CD4-positive, alpha-beta memory T cell (primary cell): Measurements from ENCODE around the gene SNRPE. TPM values are rescaled to one million over a fixed set of nuclear protein-coding genes. Genes with fewer than 3 reads are reported as not detected.

Experiments
- CTCF ChIA-PET: fragments of 350-600 bp; sonication (Branson Sonifier 250); formaldehyde crosslinking; loops from one replicate; lab custom pipeline; 2021; ENCODE audit warnings: inconsistent platforms; ENCODE audit not compliant: partially characterized antibody; lab: Charles Lee
- POLR2A ChIA-PET: fragments of 350-600 bp; sonication (Branson Sonifier 250); formaldehyde crosslinking; loops from one replicate; lab custom pipeline; 2021; ENCODE audit not compliant: partially characterized antibody; lab: Charles Lee
- DNase-seq, 5 donors: peaks; one replicate each; pipeline versions ENCODE4 v3.0.0 to v3.0.0-alpha.2; 2020 to 2022; ENCODE audit warnings: mixed read lengths in 1 of 5
- H3K27ac ChIP-seq: one replicate; pipeline ENCODE4 v1.7.0; 2013; ENCODE audit warnings: low read depth, low read length
- H3K27me3 ChIP-seq: 2 replicates; pipeline ENCODE4 v1.7.0; 2013; ENCODE audit warnings: mild to moderate bottlenecking, low read length, moderate library complexity; ENCODE audit not compliant: insufficient read depth
- H3K36me3 ChIP-seq: 2 replicates; pipeline ENCODE4 v1.7.0; 2013; ENCODE audit warnings: mild to moderate bottlenecking, low read length, moderate library complexity; ENCODE audit not compliant: insufficient read depth
- H3K4me1 ChIP-seq: 2 replicates; pipeline ENCODE4 v1.7.0; 2013; ENCODE audit warnings: mild to moderate bottlenecking, low read length, moderate library complexity; ENCODE audit not compliant: insufficient read depth
- H3K4me3 ChIP-seq, 2 donors: one replicate each; pipeline ENCODE4 v1.7.0; 2013; ENCODE audit warnings: low read length in 2 of 2, mild to moderate bottlenecking in 1 of 2
- H3K9me3 ChIP-seq, 2 donors: one replicate each; pipeline ENCODE4 v1.7.0; 2013; ENCODE audit warnings: low read length in 2 of 2, control low read depth in 1 of 2; ENCODE audit not compliant: control insufficient read depth in 1 of 2
- H3K27ac Mint-ChIP-seq, 7 donors: one replicate each; pipeline ENCODE4 v1.8.0; 2020 to 2021; ENCODE audit warnings: mixed read lengths in 7 of 7, mild to moderate bottlenecking in 6 of 7, inconsistent platforms in 3 of 7, moderate library complexity in 3 of 7
- H3K27me3 Mint-ChIP-seq, 2 donors: one replicate each; pipeline ENCODE4 v1.8.0; 2020 to 2021; ENCODE audit warnings: mixed read lengths in 2 of 2
- H3K36me3 Mint-ChIP-seq, 2 donors: one replicate each; pipeline ENCODE4 v1.8.0; 2020 to 2021; ENCODE audit warnings: mixed read lengths in 2 of 2, inconsistent platforms in 1 of 2, mild to moderate bottlenecking in 1 of 2
- H3K4me1 Mint-ChIP-seq, 4 donors: one replicate each; pipeline ENCODE4 v1.8.0; 2020 to 2021; ENCODE audit warnings: mixed read lengths in 4 of 4, mild to moderate bottlenecking in 1 of 4
- H3K4me3 Mint-ChIP-seq, 8 donors: one replicate each; pipeline ENCODE4 v1.8.0; 2020 to 2021; ENCODE audit warnings: mixed read lengths in 8 of 8, mild to moderate bottlenecking in 7 of 8, moderate library complexity in 6 of 8, inconsistent platforms in 3 of 8
- H3K9me3 Mint-ChIP-seq, 8 donors: one replicate each; pipeline ENCODE4 v1.8.0; 2020 to 2021; ENCODE audit warnings: mixed read lengths in 8 of 8, mild to moderate bottlenecking in 5 of 8, inconsistent platforms in 3 of 8, moderate library complexity in 1 of 8
- intact Hi-C: fragments of 100-400 bp; cut with micrococcal nuclease; formaldehyde crosslinking; loops from one replicate; pipeline ENCODE4 v1.15.1; 2023
- polyA plus RNA-seq, 2 donors: library from polyadenylated mRNA; unstranded; fragments of 300-500 nt; fragmentation: Illumina TruSeq; gene quantifications; one replicate each; pipeline ENCODE4 v1.2.3, GENCODE V29; 2021
- total RNA-seq, 2 experiments: library from RNA; stranded (reverse); gene quantifications; one replicate each; pipeline ENCODE4 v1.2.3, GENCODE V29; 2021

The SNRPE gene
- total and polyA plus RNA-seq, 4 experiments from 2014 or later: 63.3 to 225 (median 146) TPM

- Mint-ChIP-seq H3K27ac (no peak overlapping the region), H3K27me3 (peaks cover 4 to 5% of the 10 kb centered on the region in 2 donors), H3K4me1 (no peaks in the 10 kb centered on the region), H3K36me3 (no peaks in the 10 kb centered on the region), H3K4me3 (no peak overlapping the region), H3K9me3 (no peaks in the 10 kb centered on the region)
- no peaks in the 10 kb centered on the region for H3K27me3 ChIP-seq
- intact Hi-C loops: no loop called here
- POLR2A ChIA-PET: interaction anchor here (0.5 to 0.6 kb wide), 2 partner anchors 262 to 835 kb away, joined by 3 read pairs; no protein-coding TSS in a partner anchor
- no peak overlapping the region for H3K4me3 ChIP-seq
- H3K36me3 ChIP-seq: no peaks in the 10 kb centered on the region
- DNase-seq: no peak
- H3K27ac ChIP-seq: no peak overlapping the region
- no peaks in the 10 kb centered on the region for H3K4me1 ChIP-seq
- no peaks in the 10 kb centered on the region for H3K9me3 ChIP-seq
- CTCF ChIA-PET: no interaction called here
Measured at GRCh38 chr1:203911806-203912205, 50.4 kb downstream of the SNRPE start.

GRCh38 chr1:203913073-203913521 is 51.7 kb downstream of the SNRPE start:
- Mint-ChIP-seq H3K4me3 (no peak overlapping the region), H3K9me3 (no peaks in the 10 kb centered on the region), H3K27me3 (peaks cover 4 to 5% of the 10 kb centered on the region in 2 donors), H3K36me3 (no peaks in the 10 kb centered on the region), H3K27ac (no peak overlapping the region), H3K4me1 (no peaks in the 10 kb centered on the region)
- Histone ChIP-seq H3K4me3 (no peak overlapping the region), H3K36me3 (no peaks in the 10 kb centered on the region), H3K4me1 (no peaks in the 10 kb centered on the region), H3K27ac (no peak overlapping the region), H3K9me3 (no peaks in the 10 kb centered on the region), H3K27me3 (no peaks in the 10 kb centered on the region)
- CTCF ChIA-PET: no interaction called here
- DNase-seq: no peak
- POLR2A ChIA-PET: no interaction called here
- intact Hi-C loops: no loop called here

- Histone ChIP-seq H3K36me3 (no peaks in the 10 kb centered on the region), H3K9me3 (no peaks in the 10 kb centered on the region), H3K27ac (no peak overlapping the region), H3K4me3 (no peak overlapping the region), H3K4me1 (no peaks in the 10 kb centered on the region), H3K27me3 (no peaks in the 10 kb centered on the region)
- no peaks in the 10 kb centered on the region for H3K4me1 Mint-ChIP-seq
- DNase-seq: no peak
- H3K9me3 Mint-ChIP-seq: no peaks in the 10 kb centered on the region
- POLR2A ChIA-PET: no interaction called here
- H3K27ac Mint-ChIP-seq: no peak overlapping the region
- H3K27me3 Mint-ChIP-seq: peaks cover 4 to 5% of the 10 kb centered on the region in 2 donors
- H3K4me3 Mint-ChIP-seq: no peak overlapping the region
- intact Hi-C loops: no loop called here
- CTCF ChIA-PET: interaction anchor here (0.8 kb wide), 1 partner anchor 293 kb away, joined by 3 read pairs; no protein-coding TSS in a partner anchor
- H3K36me3 Mint-ChIP-seq: no peaks in the 10 kb centered on the region
Measured at GRCh38 chr1:203914292-203914691, 52.9 kb downstream of the SNRPE start.

GRCh38 chr1:203915811-203916210 is 54.4 kb downstream of the SNRPE start:
- ChIA-PET POLR2A (no interaction called here), CTCF (no interaction called here)
- Histone ChIP-seq H3K27me3 (no peaks in the 10 kb centered on the region), H3K4me3 (no peak overlapping the region), H3K27ac (no peak overlapping the region), H3K9me3 (no peaks in the 10 kb centered on the region), H3K36me3 (no peaks in the 10 kb centered on the region), H3K4me1 (no peaks in the 10 kb centered on the region)
- DNase-seq: no peak
- Mint-ChIP-seq H3K4me3 (no peak overlapping the region), H3K27me3 (peaks cover 4 to 5% of the 10 kb centered on the region in 2 donors), H3K27ac (no peak overlapping the region), H3K9me3 (no peaks in the 10 kb centered on the region), H3K36me3 (no peaks in the 10 kb centered on the region), H3K4me1 (no peaks in the 10 kb centered on the region)
- intact Hi-C loops: no loop called here

- Mint-ChIP-seq H3K4me3 (no peak overlapping the region), H3K27ac (no peak overlapping the region), H3K4me1 (no peaks in the 10 kb centered on the region), H3K27me3 (peaks cover 4% of the 10 kb centered on the region in 2 donors), H3K9me3 (no peaks in the 10 kb centered on the region), H3K36me3 (no peaks in the 10 kb centered on the region)
- Histone ChIP-seq H3K4me1 (no peaks in the 10 kb centered on the region), H3K27me3 (no peaks in the 10 kb centered on the region), H3K27ac (no peak overlapping the region), H3K36me3 (no peaks in the 10 kb centered on the region), H3K9me3 (no peaks in the 10 kb centered on the region), H3K4me3 (no peak overlapping the region)
- intact Hi-C loops: no loop called here
- ChIA-PET POLR2A (no interaction called here), CTCF (no interaction called here)
- no peak for DNase-seq
Measured at GRCh38 chr1:203916756-203917155, 55.4 kb downstream of the SNRPE start.

Other genes with a start within 250 kb of the SNRPE start
- gene ATP2B4, start 234.8 kb upstream of the SNRPE start, total RNA-seq: 10 to 100 TPM; 97.2 to 98.6 TPM
- gene ATP2B4, start 234.8 kb upstream of the SNRPE start, polyA plus RNA-seq: 10 to 100 TPM; 14.8 to 41.7 TPM
- 10 to 100 TPM; 39.5 to 41.2 TPM for gene LAX1, start 96.4 kb upstream of the SNRPE start, total RNA-seq
- gene LAX1, start 96.4 kb upstream of the SNRPE start, polyA plus RNA-seq: 10 to 100 TPM in 1 of 2 donors, 1 to 10 TPM in 1; 5.5 to 36.7 TPM
- 10 to 100 TPM; 26.5 to 29.3 TPM for gene ZBED6, start 66.0 kb upstream of the SNRPE start, total RNA-seq
- under 1 TPM; 0.29 to 0.40 TPM for gene ZBED6, start 66.0 kb upstream of the SNRPE start, polyA plus RNA-seq
- gene ZC3H11A, start 66.0 kb upstream of the SNRPE start, total RNA-seq: 100 to 1,000 TPM; 132 to 141 TPM
- 10 to 100 TPM; 50.9 to 55.0 TPM for gene ZC3H11A, start 66.0 kb upstream of the SNRPE start, polyA plus RNA-seq
- 10 to 100 TPM in 1 of 2 experiments, 1 to 10 TPM in 1; 9.1 to 12.0 TPM for gene SOX13, start 211.5 kb downstream of the SNRPE start, total RNA-seq
- 1 to 10 TPM in 1 of 2 donors, under 1 TPM in 1; 0.94 to 2.8 TPM for gene SOX13, start 211.5 kb downstream of the SNRPE start, polyA plus RNA-seq